PC-3 (cell line): Measurements from ENCODE around the gene EDEM3.

ENCODE experiments used
- EZH2phosphoT487 ChIP-seq: fragments of 300-600 bp; sonication (generic); IDR thresholded peaks from 2 replicates; pipeline ENCODE4 v1.6.1; 2018; ENCODE audit warnings: mild to moderate bottlenecking, antibody characterized with exemption, low read length, borderline replicate concordance
- TF ChIP-seq, protein P1 (sequence below): fragments of 300-600 bp; sonication (generic); conservative IDR thresholded peaks from 2 replicates; pipeline ENCODE4 v1.5.1; 2017; ENCODE audit warnings: antibody characterized with exemption, low read depth, mild to moderate bottlenecking, low read length

DNA sequence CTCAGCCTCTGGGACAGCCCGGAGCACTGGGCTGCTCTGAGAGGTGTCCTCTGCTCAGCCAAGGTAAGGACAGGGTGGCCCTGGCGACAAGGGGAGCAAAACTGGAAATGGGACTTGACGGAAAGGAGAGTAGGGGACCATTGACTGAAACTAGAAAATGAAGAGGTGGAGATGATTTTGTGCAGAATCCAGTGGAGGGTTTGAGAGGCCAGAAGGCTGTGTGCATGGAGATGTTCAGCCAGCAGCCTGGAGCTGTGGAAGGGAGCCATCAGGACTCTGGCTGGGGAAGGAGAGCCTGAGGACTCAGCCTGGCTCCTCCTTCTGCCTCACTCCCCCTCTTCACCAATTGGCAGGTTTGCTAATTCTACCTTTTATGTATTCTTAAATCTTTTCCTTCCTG, 114.2 kb downstream of the EDEM3 start:
- TF ChIP-seq, protein P1, sequence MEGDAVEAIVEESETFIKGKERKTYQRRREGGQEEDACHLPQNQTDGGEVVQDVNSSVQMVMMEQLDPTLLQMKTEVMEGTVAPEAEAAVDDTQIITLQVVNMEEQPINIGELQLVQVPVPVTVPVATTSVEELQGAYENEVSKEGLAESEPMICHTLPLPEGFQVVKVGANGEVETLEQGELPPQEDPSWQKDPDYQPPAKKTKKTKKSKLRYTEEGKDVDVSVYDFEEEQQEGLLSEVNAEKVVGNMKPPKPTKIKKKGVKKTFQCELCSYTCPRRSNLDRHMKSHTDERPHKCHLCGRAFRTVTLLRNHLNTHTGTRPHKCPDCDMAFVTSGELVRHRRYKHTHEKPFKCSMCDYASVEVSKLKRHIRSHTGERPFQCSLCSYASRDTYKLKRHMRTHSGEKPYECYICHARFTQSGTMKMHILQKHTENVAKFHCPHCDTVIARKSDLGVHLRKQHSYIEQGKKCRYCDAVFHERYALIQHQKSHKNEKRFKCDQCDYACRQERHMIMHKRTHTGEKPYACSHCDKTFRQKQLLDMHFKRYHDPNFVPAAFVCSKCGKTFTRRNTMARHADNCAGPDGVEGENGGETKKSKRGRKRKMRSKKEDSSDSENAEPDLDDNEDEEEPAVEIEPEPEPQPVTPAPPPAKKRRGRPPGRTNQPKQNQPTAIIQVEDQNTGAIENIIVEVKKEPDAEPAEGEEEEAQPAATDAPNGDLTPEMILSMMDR = no peak
- no peak for TF ChIP-seq EZH2phosphoT487
